DND-41 (cell line): ENCODE measurements around the gene CLNK.

Experiments used
- ATAC-seq: fragments of 200-7000 bp; cut with Tn5 transposase; 3 replicates; pipeline ENCODE4 v1.9.1; 2021; ENCODE audit warnings: low read depth; ENCODE audit not compliant: insufficient read depth
- DNase-seq: peaks from one replicate; pipeline ENCODE4 v3.0.0-alpha.2; 2020
- H2AFZ ChIP-seq: 2 replicates; pipeline ENCODE4 v1.6.0; 2012; ENCODE audit warnings: low read depth, low read length
- H3K27ac ChIP-seq: 2 replicates; pipeline ENCODE4 v1.5.1; 2012; ENCODE audit warnings: low read length, inconsistent platforms
- H3K27me3 ChIP-seq: fragments of 200-600 bp; sonication (generic); 2 replicates; pipeline ENCODE4 v1.6.0; 2012; ENCODE audit warnings: low read length, mild to moderate bottlenecking, inconsistent platforms; ENCODE audit not compliant: insufficient read depth, poor library complexity
- H3K36me3 ChIP-seq: 2 replicates; pipeline ENCODE4 v1.5.1; 2012; ENCODE audit warnings: low read length, inconsistent platforms; ENCODE audit not compliant: insufficient read depth
- H3K4me1 ChIP-seq: 2 replicates; pipeline ENCODE4 v1.5.1; 2012; ENCODE audit warnings: mild to moderate bottlenecking, low read length; ENCODE audit not compliant: insufficient read depth
- H3K4me2 ChIP-seq: 2 replicates; pipeline ENCODE4 v1.6.0; 2012; ENCODE audit warnings: mild to moderate bottlenecking, moderate library complexity, low read length, inconsistent platforms; ENCODE audit not compliant: insufficient read depth
- H3K4me3 ChIP-seq, 2 experiments: fragments of 200-600 bp in 1 of 2; shearing (Covaris generic) in 1 of 2; 2 replicates each; pipeline ENCODE4 v1.5.1; 2012 to 2016; ENCODE audit warnings: inconsistent platforms in 2 of 2, low read length in 2 of 2, mild to moderate bottlenecking in 2 of 2, low read depth in 1 of 2, moderate library complexity in 1 of 2
- H3K79me2 ChIP-seq: 2 replicates; pipeline ENCODE4 v1.6.0; 2012; ENCODE audit warnings: low read length, inconsistent platforms; ENCODE audit not compliant: insufficient read depth
- H3K9ac ChIP-seq: 2 replicates; pipeline ENCODE4 v1.6.0; 2012; ENCODE audit warnings: low read depth, mild to moderate bottlenecking, inconsistent platforms, low read length, moderate library complexity
- H3K9me3 ChIP-seq: 2 replicates; pipeline ENCODE4 v1.5.1; 2012; ENCODE audit warnings: low read length, moderate library complexity, mild to moderate bottlenecking, inconsistent platforms; ENCODE audit not compliant: insufficient read depth, severe bottlenecking
- H4K20me1 ChIP-seq: 2 replicates; pipeline ENCODE4 v1.6.0; 2012; ENCODE audit warnings: low read length; ENCODE audit not compliant: insufficient read depth
- EZH2 ChIP-seq: IDR thresholded peaks from 3 replicates; pipeline ENCODE4 v1.6.1; 2012; ENCODE audit warnings: borderline replicate concordance, low read depth, mild to moderate bottlenecking, moderate library complexity, low read length, inconsistent platforms; ENCODE audit not compliant: severe bottlenecking
- TF ChIP-seq, protein P1 (sequence below): IDR thresholded peaks from 2 replicates; pipeline ENCODE4 v1.5.1; 2012; ENCODE audit warnings: borderline replicate concordance, low read length, moderate library complexity, mild to moderate bottlenecking; ENCODE audit not compliant: poor library complexity, severe bottlenecking; ENCODE audit errors: extremely low read depth

The CLNK gene

DNA sequence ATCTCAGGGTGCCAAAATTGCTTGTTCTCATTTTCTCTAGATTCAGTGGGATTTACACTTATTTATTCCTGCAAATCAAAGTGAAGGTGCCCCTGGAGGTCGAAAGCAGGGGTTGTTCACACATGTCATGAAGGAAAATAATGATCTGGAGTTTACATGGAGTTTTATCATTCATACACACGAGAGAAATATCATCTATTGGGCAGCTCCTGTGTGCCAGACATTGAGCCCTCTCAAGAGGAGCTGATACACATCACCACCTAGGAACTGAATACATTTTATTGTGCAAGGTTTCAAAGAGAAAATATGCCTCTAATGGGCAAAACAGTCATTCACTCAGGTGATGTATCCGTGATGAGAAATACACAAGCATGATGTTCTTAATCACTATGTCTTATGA is 23.5 kb downstream of the CLNK start:
- TF ChIP-seq EZH2 = no peak
- TF ChIP-seq, protein P1, sequence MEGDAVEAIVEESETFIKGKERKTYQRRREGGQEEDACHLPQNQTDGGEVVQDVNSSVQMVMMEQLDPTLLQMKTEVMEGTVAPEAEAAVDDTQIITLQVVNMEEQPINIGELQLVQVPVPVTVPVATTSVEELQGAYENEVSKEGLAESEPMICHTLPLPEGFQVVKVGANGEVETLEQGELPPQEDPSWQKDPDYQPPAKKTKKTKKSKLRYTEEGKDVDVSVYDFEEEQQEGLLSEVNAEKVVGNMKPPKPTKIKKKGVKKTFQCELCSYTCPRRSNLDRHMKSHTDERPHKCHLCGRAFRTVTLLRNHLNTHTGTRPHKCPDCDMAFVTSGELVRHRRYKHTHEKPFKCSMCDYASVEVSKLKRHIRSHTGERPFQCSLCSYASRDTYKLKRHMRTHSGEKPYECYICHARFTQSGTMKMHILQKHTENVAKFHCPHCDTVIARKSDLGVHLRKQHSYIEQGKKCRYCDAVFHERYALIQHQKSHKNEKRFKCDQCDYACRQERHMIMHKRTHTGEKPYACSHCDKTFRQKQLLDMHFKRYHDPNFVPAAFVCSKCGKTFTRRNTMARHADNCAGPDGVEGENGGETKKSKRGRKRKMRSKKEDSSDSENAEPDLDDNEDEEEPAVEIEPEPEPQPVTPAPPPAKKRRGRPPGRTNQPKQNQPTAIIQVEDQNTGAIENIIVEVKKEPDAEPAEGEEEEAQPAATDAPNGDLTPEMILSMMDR = no peak
- no peak overlapping the region for H3K27ac ChIP-seq
- H3K4me3 ChIP-seq = no peak overlapping the region
- H3K9ac ChIP-seq = no peak overlapping the region
- no peaks in the 10 kb centered on the region for H3K9me3 ChIP-seq
- H3K27me3 ChIP-seq = no peaks in the 10 kb centered on the region
- no peaks in the 10 kb centered on the region for H3K79me2 ChIP-seq
- ATAC-seq (no peak), DNase-seq (no peak)
- H3K36me3 ChIP-seq = no peaks in the 10 kb centered on the region
- H3K4me1 ChIP-seq = no peaks in the 10 kb centered on the region
- no peaks in the 10 kb centered on the region for H4K20me1 ChIP-seq
- H2AFZ ChIP-seq = no peak overlapping the region
- H3K4me2 ChIP-seq = no peak overlapping the region

GRCh38 chr4:10659251-10659650 is 25.3 kb downstream of the CLNK start:
- H2AFZ ChIP-seq = no peak overlapping the region
- H3K4me1 ChIP-seq = no peaks in the 10 kb centered on the region
- H3K36me3 ChIP-seq = no peaks in the 10 kb centered on the region
- H3K9ac ChIP-seq = no peak overlapping the region
- no peak overlapping the region for H3K27ac ChIP-seq
- no peaks in the 10 kb centered on the region for H3K27me3 ChIP-seq
- no peaks in the 10 kb centered on the region for H4K20me1 ChIP-seq
- ATAC-seq = no peak
- TF ChIP-seq EZH2 = no peak
- TF ChIP-seq, protein P1 = no peak
- H3K4me3 ChIP-seq = no peak overlapping the region
- H3K79me2 ChIP-seq = no peaks in the 10 kb centered on the region
- no peak for DNase-seq
- H3K4me2 ChIP-seq = no peak overlapping the region
- no peaks in the 10 kb centered on the region for H3K9me3 ChIP-seq

DNA sequence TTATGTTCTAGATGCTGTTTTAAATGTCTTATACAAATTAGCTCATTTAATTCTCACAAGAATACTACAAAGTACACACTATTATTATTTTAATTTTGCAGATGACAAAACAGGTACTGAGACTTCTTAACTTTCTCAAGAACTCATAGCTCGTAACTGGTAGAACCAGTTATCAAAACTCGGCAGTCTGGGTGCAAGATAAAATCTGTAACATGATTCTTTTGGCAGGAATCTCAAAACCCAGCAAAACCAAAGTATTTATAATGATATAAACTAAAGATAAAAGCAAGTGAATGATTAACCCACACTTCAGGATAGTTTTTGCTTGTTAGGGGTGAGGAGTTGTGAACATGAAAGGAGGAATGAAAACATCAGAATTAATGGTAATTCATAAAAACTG is 27.6 kb downstream of the CLNK start:
- Histone ChIP-seq H3K9me3 (no peaks in the 10 kb centered on the region), H3K4me3 (no peak overlapping the region), H2AFZ (no peak overlapping the region), H3K36me3 (no peaks in the 10 kb centered on the region), H4K20me1 (no peaks in the 10 kb centered on the region), H3K4me2 (no peak overlapping the region), H3K9ac (no peak overlapping the region), H3K4me1 (no peaks in the 10 kb centered on the region), H3K27ac (no peak overlapping the region), H3K27me3 (no peaks in the 10 kb centered on the region), H3K79me2 (no peaks in the 10 kb centered on the region)
- no peak for TF ChIP-seq EZH2
- TF ChIP-seq, protein P1 = no peak
- no peak for ATAC-seq
- no peak for DNase-seq

DNA sequence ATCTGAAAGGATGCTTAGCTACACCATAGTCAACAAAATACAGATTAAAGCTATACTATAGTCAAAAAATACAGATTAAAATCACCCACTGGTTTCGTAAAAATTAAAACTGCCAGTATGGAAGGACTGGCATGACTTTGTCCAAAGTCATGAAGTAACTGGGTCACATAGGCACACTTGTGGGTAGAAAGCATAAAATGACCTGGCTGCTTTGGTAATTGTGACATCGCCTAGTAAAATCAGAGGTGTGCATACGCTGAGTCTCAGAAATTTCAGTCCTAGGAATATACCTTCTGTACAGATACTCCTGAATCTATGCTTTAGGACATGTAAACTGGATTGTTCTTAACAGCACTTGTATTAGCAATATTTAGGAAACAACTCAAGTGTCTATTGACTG is 28.1 kb downstream of the CLNK start:
- TF ChIP-seq, protein P1 = no peak
- TF ChIP-seq EZH2 = no peak
- Histone ChIP-seq H3K4me1 (no peaks in the 10 kb centered on the region), H3K27ac (no peak overlapping the region), H3K9me3 (no peaks in the 10 kb centered on the region), H3K36me3 (no peaks in the 10 kb centered on the region), H3K4me2 (no peak overlapping the region), H3K9ac (no peak overlapping the region), H3K27me3 (no peaks in the 10 kb centered on the region), H3K4me3 (no peak overlapping the region), H3K79me2 (no peaks in the 10 kb centered on the region), H2AFZ (no peak overlapping the region), H4K20me1 (no peaks in the 10 kb centered on the region)
- DNase-seq = no peak
- ATAC-seq = no peak
